H1 (cell line): ENCODE results near the gene TSPAN3. TPM values are rescaled to one million over a fixed set of nuclear protein-coding genes. Genes with fewer than 3 reads are reported as not detected.
A peak's percentile ranks its signal among the peaks of the same experiment; 100 is the strongest.

ENCODE experiments used
- ASH2L ChIP-seq: fragments of 200-600, 300-600 bp; sonication (generic); IDR thresholded peaks from one replicate; pipeline ENCODE4 v1.7.1; 2017; ENCODE audit warnings: low read length
- BRCA1 ChIP-seq: IDR thresholded peaks from 2 replicates; pipeline ENCODE4 v1.6.1; 2012; ENCODE audit warnings: low read depth, low read length, improper control_type of control experiment
- CBX5 ChIP-seq: fragments of 300-800, 300-1000 bp; sonication (generic); IDR thresholded peaks from 2 replicates; pipeline ENCODE4 v1.7.1; 2016; ENCODE audit warnings: antibody characterized with exemption, low read length, low read depth
- CHD7 ChIP-seq: fragments of 300-600 bp; sonication (generic); IDR thresholded peaks from 2 replicates; pipeline ENCODE4 v1.7.1; 2012; ENCODE audit warnings: low read length, moderate library complexity, mild to moderate bottlenecking, inconsistent platforms; ENCODE audit not compliant: insufficient replicate concordance
- FOSL1 ChIP-seq: IDR thresholded peaks from 2 replicates; pipeline ENCODE4 v1.6.1; 2011; ENCODE audit warnings: mild to moderate bottlenecking, low read depth, low read length, moderate library complexity; ENCODE audit not compliant: insufficient read depth
- JUN ChIP-seq: IDR thresholded peaks from 2 replicates; pipeline ENCODE4 v1.6.1; 2011; ENCODE audit warnings: low read depth, mild to moderate bottlenecking, improper control_type of control experiment, low read length
- MAFK ChIP-seq: IDR thresholded peaks from 2 replicates; pipeline ENCODE4 v1.6.1; 2012; ENCODE audit warnings: low read depth, mild to moderate bottlenecking, improper control_type of control experiment, low read length
- RFX5 ChIP-seq: IDR thresholded peaks from 2 replicates; pipeline ENCODE4 v1.6.1; 2011; ENCODE audit warnings: low read depth, low read length, improper control_type of control experiment, borderline replicate concordance
- RXRA ChIP-seq: IDR thresholded peaks from 2 replicates; pipeline ENCODE4 v1.6.1; 2011; ENCODE audit warnings: low read depth, mild to moderate bottlenecking, low read length, moderate library complexity; ENCODE audit not compliant: insufficient read depth
- SIX5 ChIP-seq: IDR thresholded peaks from 2 replicates; pipeline ENCODE4 v1.6.1; 2011; ENCODE audit warnings: mild to moderate bottlenecking, low read depth, low read length
- TBP ChIP-seq: IDR thresholded peaks from 2 replicates; pipeline ENCODE4 v1.6.1; 2011; ENCODE audit warnings: low read depth, low read length, improper control_type of control experiment
- polyA plus RNA-seq, 7 experiments: library from polyadenylated mRNA; depleted of rRNA in 3 of 7; stranded (reverse) in 5 of 7; unstranded in 2 of 7; fragments of >200 nt in 5 of 7; fragments of 200-250 nt in 2 of 7; gene quantifications; 1 replicate in 5 of 7; 2 replicates in 1 of 7; 4 replicates in 1 of 7; pipeline versions ENCODE4 v1.2.1 to v1.2.3, GENCODE V29; 2011 to 2013; ENCODE audit warnings: missing spikeins in 2 of 7, mixed read lengths in 2 of 7
- total RNA-seq: library from RNA; stranded (reverse); fragmentation: NEBNext Ultra II Directional; extraction: Animal tissue kit (Norgen Biotek cat#: 25700); gene quantifications from 2 replicates; pipeline ENCODE4 v1.2.1, GENCODE V29; 2021

The TSPAN3 gene
- total and polyA plus RNA-seq, 2 of the 8 experiments (the other 6 are each of a cell fraction or from before 2014, with no cell fraction given), result 107 to 238 TPM

- TF ChIP-seq CHD7, result no peak
- TF ChIP-seq FOSL1, result no peak
- no peak for TF ChIP-seq MAFK
- no peak for TF ChIP-seq SIX5
- peak; percentile 53; the same call in 1 of the 2 replicates for TF ChIP-seq RFX5
- TF ChIP-seq CBX5, result no peak
- no peak for TF ChIP-seq ASH2L
- TF ChIP-seq JUN, result no peak
- TF ChIP-seq TBP, result 0 out of 2 replicates have a peak, but pooled peaks have one; percentile 39
- no peak for TF ChIP-seq BRCA1
- no peak for TF ChIP-seq RXRA
These were observed 12.7 kb upstream of the TSPAN3 start (continued) for GRCh38 chr15:77083381-77084160.
